CD14-positive monocyte (primary cell): Measurements from ENCODE around the gene ANKRD1. TPM values are rescaled to one million over a fixed set of nuclear protein-coding genes. Genes with fewer than 3 reads are reported as not detected.

Experiments
- DNase-seq, 3 donors: peaks; one replicate each; pipeline ENCODE4 v3.0.0-alpha.2; 2011 to 2022
- H2AFZ ChIP-seq: 2 replicates; pipeline ENCODE4 v1.6.0; 2012; ENCODE audit warnings: mild to moderate bottlenecking, low read depth, low read length, inconsistent platforms; ENCODE audit not compliant: insufficient read depth, poor library complexity, severe bottlenecking
- H3K27ac ChIP-seq, 2 donors: 1 replicate in 1 of 2; 2 replicates in 1 of 2; pipeline ENCODE4 v1.5.1; 2012 to 2013; ENCODE audit warnings: low read length in 2 of 2, control low read depth in 1 of 2, inconsistent platforms in 1 of 2, low read depth in 1 of 2, mild to moderate bottlenecking in 1 of 2
- H3K27me3 ChIP-seq, 2 donors: one replicate each; pipeline versions ENCODE4 v1.6.0 to v1.6.1; 2011 to 2013; ENCODE audit warnings: low read length in 2 of 2; ENCODE audit not compliant: control insufficient read depth in 2 of 2, insufficient read depth in 2 of 2
- H3K36me3 ChIP-seq, 2 donors: replicated peaks in 1 of 2; 1 replicate in 1 of 2; 2 replicates in 1 of 2; pipeline versions ENCODE4 v1.5.1 to v1.6.1; 2012 to 2013; ENCODE audit warnings: low read length in 2 of 2, control low read depth in 1 of 2, inconsistent platforms in 1 of 2, mild to moderate bottlenecking in 1 of 2; ENCODE audit not compliant: insufficient read depth in 2 of 2, control insufficient read depth in 1 of 2
- H3K4me1 ChIP-seq, 2 donors: 1 replicate in 1 of 2; 2 replicates in 1 of 2; pipeline versions ENCODE4 v1.5.1 to v1.6.1; 2012 to 2013; ENCODE audit warnings: low read length in 2 of 2, control low read depth in 1 of 2, inconsistent platforms in 1 of 2, mild to moderate bottlenecking in 1 of 2, moderate library complexity in 1 of 2; ENCODE audit not compliant: insufficient read depth in 2 of 2, control insufficient read depth in 1 of 2
- H3K4me2 ChIP-seq: replicated peaks from 2 replicates; pipeline ENCODE3; 2012; ENCODE audit warnings: low read length, moderate library complexity, mild to moderate bottlenecking; ENCODE audit not compliant: poor library complexity, severe bottlenecking; ENCODE audit errors: extremely low read depth
- H3K4me3 ChIP-seq, 3 experiments: fragments of 200-600 bp in 1 of 3; sonication (generic) in 1 of 3; replicated peaks in 1 of 3; 1 replicate in 2 of 3; 2 replicates in 1 of 3; pipeline ENCODE4 v1.5.1; 2011 to 2013; ENCODE audit warnings: low read length in 3 of 3, mild to moderate bottlenecking in 3 of 3, control low read depth in 2 of 3, low read depth in 2 of 3, inconsistent platforms in 1 of 3, moderate library complexity in 1 of 3
- H3K79me2 ChIP-seq: 2 replicates; pipeline ENCODE4 v1.6.0; 2012; ENCODE audit warnings: mild to moderate bottlenecking, control low read depth, inconsistent platforms, low read length, moderate library complexity; ENCODE audit not compliant: insufficient read depth
- H3K9ac ChIP-seq: 2 replicates; pipeline ENCODE4 v1.6.0; 2017; ENCODE audit warnings: low read length, mild to moderate bottlenecking; ENCODE audit not compliant: insufficient read depth, poor library complexity, severe bottlenecking
- H3K9me3 ChIP-seq, 2 donors: replicated peaks in 1 of 2; 1 replicate in 1 of 2; 2 replicates in 1 of 2; pipeline versions ENCODE4 v1.5.1 to v1.6.1; 2012 to 2013; ENCODE audit warnings: low read length in 2 of 2, control low read depth in 1 of 2; ENCODE audit not compliant: control insufficient read depth in 1 of 2, insufficient read depth in 1 of 2
- H4K20me1 ChIP-seq: 2 replicates; pipeline ENCODE4 v1.6.0; 2012; ENCODE audit warnings: mild to moderate bottlenecking, low read length, control low read depth, moderate library complexity; ENCODE audit not compliant: insufficient read depth
- H3K27ac Mint-ChIP-seq, 7 donors: one replicate each; pipeline ENCODE4 v1.8.0; 2020; ENCODE audit warnings: mild to moderate bottlenecking in 7 of 7, mixed read lengths in 7 of 7, moderate library complexity in 6 of 7, inconsistent platforms in 2 of 7
- H3K27me3 Mint-ChIP-seq, 3 donors: one replicate each; pipeline ENCODE4 v1.8.0; 2021 to 2022; ENCODE audit warnings: low read depth in 3 of 3, mild to moderate bottlenecking in 3 of 3, mixed read lengths in 3 of 3, moderate library complexity in 3 of 3, inconsistent platforms in 1 of 3
- H3K36me3 Mint-ChIP-seq, 2 donors: one replicate each; pipeline ENCODE4 v1.8.0; 2020; ENCODE audit warnings: mixed read lengths in 2 of 2, inconsistent platforms in 1 of 2, mild to moderate bottlenecking in 1 of 2
- H3K4me1 Mint-ChIP-seq: one replicate; pipeline ENCODE4 v1.8.0; 2020; ENCODE audit warnings: mild to moderate bottlenecking, mixed read lengths
- H3K4me3 Mint-ChIP-seq, 2 donors: one replicate each; pipeline ENCODE4 v1.8.0; 2020; ENCODE audit warnings: mild to moderate bottlenecking in 2 of 2, mixed read lengths in 2 of 2, moderate library complexity in 1 of 2
- H3K9me3 Mint-ChIP-seq, 7 donors: one replicate each; pipeline ENCODE4 v1.8.0; 2020 to 2022; ENCODE audit warnings: mixed read lengths in 7 of 7, mild to moderate bottlenecking in 6 of 7, moderate library complexity in 6 of 7, inconsistent platforms in 2 of 7
- WGBS: methylation state at CpG from one replicate; pipeline ENCODE4 v1.1.5; 2013; ENCODE audit warnings: missing lambda C conversion rate; ENCODE audit not compliant: insufficient coverage; 5-methylcytosine and 5-hydroxymethylcytosine counted together
- intact Hi-C, 2 donors: fragments of 100-400 bp; cut with micrococcal nuclease; formaldehyde crosslinking; loops; one replicate each; pipeline versions ENCODE4 v1.15.0 to v1.15.1; 2023
- polyA plus RNA-seq, 3 donors: library from polyadenylated mRNA; depleted of rRNA in 1 of 3; unstranded in 2 of 3; stranded (reverse) in 1 of 3; fragments of 300-500 nt in 2 of 3; fragments of >200 nt in 1 of 3; fragmentation: Illumina TruSeq in 2 of 3; gene quantifications; 1 replicate in 2 of 3; 2 replicates in 1 of 3; pipeline ENCODE4 v1.2.3, GENCODE V29; 2012 to 2021
- TF ChIP-seq, protein P1 (sequence below): fragments of 200-600 bp; IDR thresholded peaks from one replicate; pipeline ENCODE4 v1.8.0; 2022; ENCODE audit warnings: antibody characterized with exemption, mild to moderate bottlenecking

ANKRD1 gene
- polyA plus RNA-seq, 3 donors = not detected

DNA sequence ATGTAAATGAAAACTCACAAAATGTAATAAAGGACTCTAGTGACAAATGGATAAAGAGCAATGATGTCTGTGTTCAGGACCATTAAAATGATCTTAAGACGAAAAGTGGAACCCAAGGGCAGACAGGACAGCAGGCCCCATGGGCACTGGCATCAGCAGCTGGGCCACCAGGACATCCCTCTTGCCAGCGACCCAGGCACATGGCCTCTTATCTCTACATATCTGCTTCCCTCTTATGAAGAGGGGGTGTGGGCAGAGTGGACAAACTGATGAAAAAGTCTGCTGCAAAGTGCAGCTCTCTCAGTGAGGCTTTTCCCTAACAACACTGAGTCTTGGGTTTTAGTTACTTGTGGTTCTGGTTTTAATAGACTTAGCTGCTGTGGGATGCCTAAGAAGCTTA, 44.8 kb upstream of the ANKRD1 start:
- Histone ChIP-seq H3K27ac (no peak overlapping the region), H3K4me2 (no peak overlapping the region), H4K20me1 (no peaks in the 10 kb centered on the region), H3K36me3 (no peaks in the 10 kb centered on the region), H3K9ac (no peak overlapping the region), H3K4me1 (no peaks in the 10 kb centered on the region), H2AFZ (no peak overlapping the region), H3K79me2 (no peaks in the 10 kb centered on the region), H3K9me3 (no peaks in the 10 kb centered on the region), H3K4me3 (no peak overlapping the region), H3K27me3 (no peaks in the 10 kb centered on the region)
- Mint-ChIP-seq H3K27ac (no peak overlapping the region), H3K4me1 (no peaks in the 10 kb centered on the region), H3K9me3 (peaks cover 0 to 4% (median 0%) of the 10 kb centered on the region in 7 donors), H3K27me3 (peaks cover 1 to 7% (median 5%) of the 10 kb centered on the region in 3 donors), H3K4me3 (no peak overlapping the region), H3K36me3 (no peaks in the 10 kb centered on the region)
- TF ChIP-seq, protein P1, sequence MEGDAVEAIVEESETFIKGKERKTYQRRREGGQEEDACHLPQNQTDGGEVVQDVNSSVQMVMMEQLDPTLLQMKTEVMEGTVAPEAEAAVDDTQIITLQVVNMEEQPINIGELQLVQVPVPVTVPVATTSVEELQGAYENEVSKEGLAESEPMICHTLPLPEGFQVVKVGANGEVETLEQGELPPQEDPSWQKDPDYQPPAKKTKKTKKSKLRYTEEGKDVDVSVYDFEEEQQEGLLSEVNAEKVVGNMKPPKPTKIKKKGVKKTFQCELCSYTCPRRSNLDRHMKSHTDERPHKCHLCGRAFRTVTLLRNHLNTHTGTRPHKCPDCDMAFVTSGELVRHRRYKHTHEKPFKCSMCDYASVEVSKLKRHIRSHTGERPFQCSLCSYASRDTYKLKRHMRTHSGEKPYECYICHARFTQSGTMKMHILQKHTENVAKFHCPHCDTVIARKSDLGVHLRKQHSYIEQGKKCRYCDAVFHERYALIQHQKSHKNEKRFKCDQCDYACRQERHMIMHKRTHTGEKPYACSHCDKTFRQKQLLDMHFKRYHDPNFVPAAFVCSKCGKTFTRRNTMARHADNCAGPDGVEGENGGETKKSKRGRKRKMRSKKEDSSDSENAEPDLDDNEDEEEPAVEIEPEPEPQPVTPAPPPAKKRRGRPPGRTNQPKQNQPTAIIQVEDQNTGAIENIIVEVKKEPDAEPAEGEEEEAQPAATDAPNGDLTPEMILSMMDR = no peak
- intact Hi-C loops = no loop called here
- 100% methylated on average over 1 of the region's 2 CpGs for WGBS
- no peak for DNase-seq

DNA sequence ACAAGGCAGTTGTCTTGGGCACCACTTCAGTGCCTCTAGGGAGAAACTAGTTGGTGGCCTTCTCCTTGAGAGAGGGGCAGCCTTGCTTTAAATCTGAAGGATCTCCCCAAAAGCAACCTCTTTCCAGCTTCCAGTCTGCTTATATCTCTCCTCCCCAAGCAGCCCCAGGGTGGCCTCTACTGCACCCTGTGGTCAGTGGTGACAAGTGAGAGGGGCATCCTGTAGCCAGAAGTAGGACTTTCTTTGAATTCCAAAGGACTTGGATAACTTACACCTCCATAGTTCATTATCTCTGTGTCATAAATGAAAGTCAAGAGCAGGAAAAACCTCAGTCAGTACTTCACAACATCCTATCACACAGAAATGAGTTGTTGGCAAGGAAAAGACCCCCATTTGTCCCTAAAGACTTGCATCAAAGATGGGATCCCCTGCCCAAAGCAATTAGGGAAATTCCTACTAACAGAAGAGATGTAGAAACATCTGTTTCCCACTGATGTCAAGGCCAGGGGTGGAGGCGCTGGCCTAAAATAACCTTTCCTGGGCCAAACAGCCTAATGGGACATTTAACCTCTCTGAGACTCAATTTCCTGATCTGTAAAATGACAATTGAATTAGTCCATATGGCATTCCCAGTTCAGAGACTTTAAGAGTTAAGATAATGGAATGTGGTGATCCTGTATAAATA, 44.0 kb upstream of the ANKRD1 start:
- no peak for DNase-seq

More for the DNA sequence above, 44.0 kb upstream of the ANKRD1 start:
- H2AFZ ChIP-seq = no peak overlapping the region
- Mint-ChIP-seq H3K9me3 (peaks cover 0 to 3% (median 0%) of the 10 kb centered on the region in 7 donors), H3K4me1 (no peaks in the 10 kb centered on the region), H3K36me3 (no peaks in the 10 kb centered on the region), H3K27me3 (peaks cover 1 to 7% (median 5%) of the 10 kb centered on the region in 3 donors), H3K4me3 (no peak overlapping the region), H3K27ac (no peak overlapping the region)
- H3K4me1 ChIP-seq = no peaks in the 10 kb centered on the region
- H3K9ac ChIP-seq = no peak overlapping the region
- TF ChIP-seq, protein P1 = no peak
- H3K4me2 ChIP-seq = no peak overlapping the region
- H3K9me3 ChIP-seq = no peaks in the 10 kb centered on the region
- no peaks in the 10 kb centered on the region for H4K20me1 ChIP-seq
- no peaks in the 10 kb centered on the region for H3K36me3 ChIP-seq
- no peak overlapping the region for H3K4me3 ChIP-seq
- intact Hi-C loops = no loop called here
- no peaks in the 10 kb centered on the region for H3K27me3 ChIP-seq
- no peak overlapping the region for H3K27ac ChIP-seq
- no CpG with 5 or more reads among the region's 1 CpG for WGBS
- no peaks in the 10 kb centered on the region for H3K79me2 ChIP-seq
